Measurements from ENCODE around the gene AIP.
"Not testable (repeated sequence)": the region's sequence is repeated elsewhere in the genome, so short reads cannot be mapped to it uniquely, and the experiment has no call there.

Gene AIP

GRCh38 chr11:67468759-67469507 is 13.9 kb upstream of the AIP start, which contains the start of gene TMEM134:
Gene TMEM134 (minus strand): TSS chr11:67469251. CDS start chr11:67469192, 59 bp downstream.
- peak; percentile 88 for DNase-seq (ENCODE audit: low read depth)

- DNase-seq (ENCODE audit: low read depth): no peak
Observed at GRCh38 chr11:67469508-67469811, 13.4 kb upstream of the AIP start.

- DNase-seq (ENCODE audit: low read depth): no peak
Observed at GRCh38 chr11:67470337-67471002, 12.4 kb upstream of the AIP start.

- no peak for DNase-seq (ENCODE audit: low read depth)
Observed at GRCh38 chr11:67472882-67473281, 9.9 kb upstream of the AIP start.

- not testable (repeated sequence) for DNase-seq (ENCODE audit: low read depth)
Observed at GRCh38 chr11:67476692-67477091, 6.1 kb upstream of the AIP start.

GRCh38 chr11:67477344-67478050 is 5.3 kb upstream of the AIP start:
- DNase-seq (ENCODE audit: low read depth): not testable (repeated sequence)

GRCh38 chr11:67482275-67482826 is 475 bp upstream of the AIP start:
- DNase-seq (ENCODE audit: low read depth): no peak

GRCh38 chr11:67483831-67484665 is 1.2 kb downstream of the AIP start:
- DNase-seq (ENCODE audit: low read depth): no peak

- DNase-seq (ENCODE audit: low read depth): peak; percentile 54
Observed at GRCh38 chr11:67484847-67485311, 2.1 kb downstream of the AIP start.

GRCh38 chr11:67485873-67486361 is 3.1 kb downstream of the AIP start:
- DNase-seq (ENCODE audit: low read depth): not testable (repeated sequence)

GRCh38 chr11:67486481-67487195 is 3.8 kb downstream of the AIP start:
- peak; percentile 50 for DNase-seq (ENCODE audit: low read depth)

GRCh38 chr11:67489203-67489884 is 6.5 kb downstream of the AIP start:
- DNase-seq (ENCODE audit: low read depth): no peak

GRCh38 chr11:67489885-67490726 is 7.3 kb downstream of the AIP start:
- no peak for DNase-seq (ENCODE audit: low read depth)

- DNase-seq (ENCODE audit: low read depth): no peak
Observed at GRCh38 chr11:67490727-67491065, 7.9 kb downstream of the AIP start.

GRCh38 chr11:67491276-67492068 is 8.6 kb downstream of the AIP start:
- no peak for DNase-seq (ENCODE audit: low read depth)

- DNase-seq (ENCODE audit: low read depth): no peak
Observed at GRCh38 chr11:67492069-67492727, 9.4 kb downstream of the AIP start.

GRCh38 chr11:67492801-67493547 is 10.1 kb downstream of the AIP start:
- no peak for DNase-seq (ENCODE audit: low read depth)

Data from activated T-helper 9 cell treated with anti-CD3 and anti-CD28 coated beads, Interleukin-2, amount 50 U/mL, for 16 hours (primary cell).